LNCAP (cell line): ENCODE results near the gene TM7SF2.

ENCODE experiments used
- TF ChIP-seq, protein P1 (sequence below): fragments of 450-650 bp; IDR thresholded peaks from 2 replicates; pipeline ENCODE4 v1.5.1; 2017; ENCODE audit warnings: mild to moderate bottlenecking

TM7SF2 gene

GRCh38 chr11:65083834-65084597, 27.7 kb upstream of the TM7SF2 start, which contains the start of the genes CDCA5 and ZFPL1:
Gene CDCA5 (minus strand): TSS chr11:65084040. CDS start chr11:65083978, 62 bp downstream.
Gene ZFPL1 (plus strand): TSS chr11:65084222. CDS start chr11:65084699, 477 bp downstream.
- TF ChIP-seq, protein P1, sequence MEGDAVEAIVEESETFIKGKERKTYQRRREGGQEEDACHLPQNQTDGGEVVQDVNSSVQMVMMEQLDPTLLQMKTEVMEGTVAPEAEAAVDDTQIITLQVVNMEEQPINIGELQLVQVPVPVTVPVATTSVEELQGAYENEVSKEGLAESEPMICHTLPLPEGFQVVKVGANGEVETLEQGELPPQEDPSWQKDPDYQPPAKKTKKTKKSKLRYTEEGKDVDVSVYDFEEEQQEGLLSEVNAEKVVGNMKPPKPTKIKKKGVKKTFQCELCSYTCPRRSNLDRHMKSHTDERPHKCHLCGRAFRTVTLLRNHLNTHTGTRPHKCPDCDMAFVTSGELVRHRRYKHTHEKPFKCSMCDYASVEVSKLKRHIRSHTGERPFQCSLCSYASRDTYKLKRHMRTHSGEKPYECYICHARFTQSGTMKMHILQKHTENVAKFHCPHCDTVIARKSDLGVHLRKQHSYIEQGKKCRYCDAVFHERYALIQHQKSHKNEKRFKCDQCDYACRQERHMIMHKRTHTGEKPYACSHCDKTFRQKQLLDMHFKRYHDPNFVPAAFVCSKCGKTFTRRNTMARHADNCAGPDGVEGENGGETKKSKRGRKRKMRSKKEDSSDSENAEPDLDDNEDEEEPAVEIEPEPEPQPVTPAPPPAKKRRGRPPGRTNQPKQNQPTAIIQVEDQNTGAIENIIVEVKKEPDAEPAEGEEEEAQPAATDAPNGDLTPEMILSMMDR, result no peak

- TF ChIP-seq, protein P1, result no peak
These were observed 26.9 kb upstream of the TM7SF2 start for GRCh38 chr11:65084598-65085375.

DNA sequence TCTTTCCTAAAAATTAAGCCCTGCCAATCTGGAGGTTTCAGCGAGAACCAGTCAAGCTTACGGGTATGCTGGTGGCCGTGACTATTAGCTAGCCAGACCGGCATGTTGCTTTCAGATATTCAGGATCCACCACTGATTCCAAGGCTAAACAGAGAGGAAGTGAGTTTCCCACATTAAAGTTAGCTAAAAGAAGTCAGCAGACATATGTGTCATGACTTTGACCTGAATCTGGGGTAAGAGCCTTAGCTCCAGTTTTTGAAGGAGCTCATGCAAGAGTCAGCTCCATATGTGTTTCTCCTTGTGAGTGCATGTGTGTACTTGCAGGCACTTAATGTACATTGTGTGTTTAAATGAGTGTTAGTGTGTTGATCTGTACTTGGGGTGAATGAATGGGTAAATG, 26.2 kb upstream of the TM7SF2 start:
- TF ChIP-seq, protein P1, result no peak

DNA sequence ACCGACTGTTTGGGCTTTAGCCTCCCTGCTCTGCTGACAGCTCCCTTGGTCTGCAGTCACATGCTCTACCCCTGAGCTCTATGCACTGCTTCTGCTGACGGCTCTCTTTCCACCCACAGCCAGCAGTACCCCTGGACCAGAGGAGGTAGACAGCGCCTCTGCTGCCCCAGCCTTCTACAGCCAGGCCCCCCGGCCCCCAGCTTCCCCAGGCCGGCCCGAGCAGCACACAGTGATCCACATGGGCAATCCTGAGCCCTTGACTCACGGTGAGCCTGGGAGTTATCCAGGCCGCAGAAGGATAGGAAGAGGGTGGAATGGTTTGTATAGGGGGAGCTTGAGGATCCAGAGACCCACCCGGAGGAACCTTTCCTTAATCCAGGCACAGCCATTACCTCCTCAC, 24.9 kb upstream of the TM7SF2 start:
- TF ChIP-seq, protein P1, result no peak

GRCh38 chr11:65087216-65087615, 24.5 kb upstream of the TM7SF2 start:
- TF ChIP-seq, protein P1, result no peak

DNA sequence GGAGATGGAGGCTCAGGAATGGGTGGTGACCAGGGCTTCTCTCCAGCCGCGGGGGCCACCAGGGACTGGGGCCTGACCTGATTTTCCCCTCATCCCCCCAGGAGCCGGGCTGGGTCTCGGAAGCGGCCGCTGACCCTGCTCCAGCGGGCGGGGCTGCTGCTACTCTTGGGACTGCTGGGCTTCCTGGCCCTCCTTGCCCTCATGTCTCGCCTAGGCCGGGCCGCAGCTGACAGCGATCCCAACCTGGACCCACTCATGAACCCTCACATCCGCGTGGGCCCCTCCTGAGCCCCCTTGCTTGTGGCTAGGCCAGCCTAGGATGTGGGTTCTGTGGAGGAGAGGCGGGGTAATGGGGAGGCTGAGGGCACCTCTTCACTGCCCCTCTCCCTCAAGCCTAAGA, 23.8 kb upstream of the TM7SF2 start:
- TF ChIP-seq, protein P1, result no peak

DNA sequence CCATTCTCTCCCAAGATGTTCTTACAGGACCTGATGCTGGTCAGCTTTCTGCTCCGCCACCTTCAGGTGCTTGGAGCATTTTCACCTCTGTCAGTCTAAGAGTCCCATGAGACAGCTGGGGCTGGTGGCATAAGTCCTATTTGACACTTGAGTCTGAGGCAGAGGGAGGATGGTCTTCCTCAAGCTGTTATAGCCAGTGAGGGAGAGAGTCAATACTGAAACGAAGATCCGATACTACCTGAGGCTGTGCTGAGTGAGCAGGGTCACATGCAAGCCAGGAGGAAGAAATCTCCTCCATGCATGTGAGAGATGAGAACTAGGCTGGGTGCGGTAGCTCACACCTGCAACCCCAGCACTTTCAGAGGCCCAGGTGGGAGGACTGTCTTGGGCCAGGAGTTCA, 22.1 kb upstream of the TM7SF2 start:
- TF ChIP-seq, protein P1, result no peak
